Measurements from ENCODE around the gene SENP6. TPM values are rescaled to one million over a fixed set of nuclear protein-coding genes. Genes with fewer than 3 reads are reported as not detected.
"Not testable (repeated sequence)": the region's sequence is repeated elsewhere in the genome, so short reads cannot be mapped to it uniquely, and the experiment has no call there.

Gene SENP6
- total RNA-seq, 2 donors from 2014 or later, result 71.5 to 99.5 TPM

DNA sequence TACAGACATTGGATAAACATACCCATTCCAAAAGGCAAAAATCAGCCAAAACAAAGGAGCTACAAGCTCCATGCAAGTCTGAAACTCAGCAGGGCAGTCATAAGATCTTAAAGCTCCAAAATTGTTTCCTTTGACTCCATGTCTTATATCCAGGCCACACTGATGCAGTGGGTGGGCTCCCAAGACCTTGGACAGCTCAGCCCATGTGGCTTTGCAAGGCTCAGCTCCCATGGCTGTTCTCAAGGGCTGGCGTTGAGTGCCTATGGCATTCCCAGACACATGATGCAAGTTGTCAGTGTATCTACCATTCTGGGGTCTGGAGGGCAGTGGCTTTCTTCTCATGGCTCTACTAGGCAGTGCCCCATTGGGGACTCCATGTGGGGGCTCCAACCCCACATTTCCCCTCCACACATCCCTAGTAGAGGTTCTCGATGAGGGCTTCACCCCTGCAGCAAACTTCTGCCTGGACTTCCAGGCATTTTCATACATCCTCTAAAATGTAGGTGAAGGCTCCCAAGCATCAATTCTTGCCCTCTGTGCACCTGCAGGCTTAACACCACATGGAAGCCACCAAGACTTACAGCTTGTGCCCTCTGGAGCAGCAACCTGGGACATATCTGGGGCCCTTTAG lies 35.4 kb upstream of the SENP6 start:
- H3K4me1 ChIP-seq (replicated peaks), result no peaks in the 10 kb centered on the region
- intact Hi-C loops (cut with DNase I), result no loop called here
- DNase-seq (ENCODE audit: low spot score), result no peak
- H3K36me3 ChIP-seq, result no peaks in the 10 kb centered on the region
- H3K9me3 ChIP-seq, result no peaks in the 10 kb centered on the region
- TF ChIP-seq, protein P1, sequence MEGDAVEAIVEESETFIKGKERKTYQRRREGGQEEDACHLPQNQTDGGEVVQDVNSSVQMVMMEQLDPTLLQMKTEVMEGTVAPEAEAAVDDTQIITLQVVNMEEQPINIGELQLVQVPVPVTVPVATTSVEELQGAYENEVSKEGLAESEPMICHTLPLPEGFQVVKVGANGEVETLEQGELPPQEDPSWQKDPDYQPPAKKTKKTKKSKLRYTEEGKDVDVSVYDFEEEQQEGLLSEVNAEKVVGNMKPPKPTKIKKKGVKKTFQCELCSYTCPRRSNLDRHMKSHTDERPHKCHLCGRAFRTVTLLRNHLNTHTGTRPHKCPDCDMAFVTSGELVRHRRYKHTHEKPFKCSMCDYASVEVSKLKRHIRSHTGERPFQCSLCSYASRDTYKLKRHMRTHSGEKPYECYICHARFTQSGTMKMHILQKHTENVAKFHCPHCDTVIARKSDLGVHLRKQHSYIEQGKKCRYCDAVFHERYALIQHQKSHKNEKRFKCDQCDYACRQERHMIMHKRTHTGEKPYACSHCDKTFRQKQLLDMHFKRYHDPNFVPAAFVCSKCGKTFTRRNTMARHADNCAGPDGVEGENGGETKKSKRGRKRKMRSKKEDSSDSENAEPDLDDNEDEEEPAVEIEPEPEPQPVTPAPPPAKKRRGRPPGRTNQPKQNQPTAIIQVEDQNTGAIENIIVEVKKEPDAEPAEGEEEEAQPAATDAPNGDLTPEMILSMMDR (IDR thresholded peaks at IDR 0.05), result no peak
- TF ChIP-seq POLR2A (IDR thresholded peaks at IDR 0.05), result no peak
- TF ChIP-seq POLR2AphosphoS5 (IDR thresholded peaks at IDR 0.05), result no peak
- no peaks in the 10 kb centered on the region for H3K27me3 ChIP-seq (replicated peaks; ENCODE audit: insufficient read depth)
- WGBS, result 94% methylated on average over 2 of the region's 2 CpGs
- no peak overlapping the region for H3K4me3 ChIP-seq
- H3K27ac ChIP-seq, result no peak overlapping the region

DNA sequence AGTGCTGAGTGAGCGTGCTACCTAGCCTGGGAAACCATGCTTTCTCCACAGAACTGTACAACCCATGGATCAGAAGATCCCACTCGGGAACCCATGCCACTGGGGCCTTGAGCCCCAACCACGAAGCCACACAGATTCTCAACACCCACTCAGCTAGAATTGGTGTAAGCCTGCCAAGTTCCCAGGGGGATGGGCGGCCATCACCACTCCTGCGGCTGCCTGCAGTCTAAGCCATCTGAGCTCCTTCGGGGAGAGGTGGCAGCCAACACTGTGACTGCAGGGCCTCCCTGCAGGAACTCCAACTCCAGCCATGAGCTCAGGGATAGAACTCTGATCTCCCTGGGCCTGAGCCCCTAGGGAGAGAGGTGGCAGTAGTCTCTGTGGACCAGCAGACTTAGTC lies 33.6 kb upstream of the SENP6 start:
- no peak overlapping the region for H3K4me3 ChIP-seq

DNA sequence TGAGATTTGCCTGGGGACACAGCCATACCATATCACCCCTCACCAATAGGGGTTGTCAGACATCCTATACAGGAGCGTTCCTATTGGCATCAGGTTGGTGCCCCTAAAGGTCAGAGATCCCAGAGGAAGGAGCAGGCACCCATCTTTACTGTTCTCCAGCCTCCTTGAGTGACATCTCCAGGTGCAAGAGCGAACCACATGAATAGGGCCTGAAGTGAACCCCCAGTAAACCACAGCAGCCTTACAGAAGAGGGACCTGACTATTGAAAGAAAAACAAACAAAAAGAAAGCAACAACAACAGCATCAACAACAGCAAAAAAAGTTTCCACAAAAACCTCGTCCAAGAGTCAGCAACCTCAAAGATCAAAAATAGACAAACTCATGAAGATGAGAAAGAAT lies 32.7 kb upstream of the SENP6 start:
- intact Hi-C loops (cut with DNase I), result no loop called here
- TF ChIP-seq POLR2A (IDR thresholded peaks at IDR 0.05) (no peak), POLR2AphosphoS5 (IDR thresholded peaks at IDR 0.05) (no peak)
- TF ChIP-seq, protein P1 (IDR thresholded peaks at IDR 0.05), result no peak

More for the DNA sequence above, 33.6 kb upstream of the SENP6 start:
- intact Hi-C loops (cut with DNase I), result no loop called here
- Histone ChIP-seq H3K27ac (no peak overlapping the region), H3K36me3 (no peaks in the 10 kb centered on the region), H3K27me3 (replicated peaks; ENCODE audit: insufficient read depth) (no peaks in the 10 kb centered on the region), H3K9me3 (no peaks in the 10 kb centered on the region), H3K4me1 (replicated peaks) (no peaks in the 10 kb centered on the region)
- WGBS, result 92% methylated on average over 6 of the region's 6 CpGs
- TF ChIP-seq, protein P1 (IDR thresholded peaks at IDR 0.05), result no peak
- no peak for TF ChIP-seq POLR2A (IDR thresholded peaks at IDR 0.05)
- no peak for TF ChIP-seq POLR2AphosphoS5 (IDR thresholded peaks at IDR 0.05)
- no peak for DNase-seq (ENCODE audit: low spot score)

DNA sequence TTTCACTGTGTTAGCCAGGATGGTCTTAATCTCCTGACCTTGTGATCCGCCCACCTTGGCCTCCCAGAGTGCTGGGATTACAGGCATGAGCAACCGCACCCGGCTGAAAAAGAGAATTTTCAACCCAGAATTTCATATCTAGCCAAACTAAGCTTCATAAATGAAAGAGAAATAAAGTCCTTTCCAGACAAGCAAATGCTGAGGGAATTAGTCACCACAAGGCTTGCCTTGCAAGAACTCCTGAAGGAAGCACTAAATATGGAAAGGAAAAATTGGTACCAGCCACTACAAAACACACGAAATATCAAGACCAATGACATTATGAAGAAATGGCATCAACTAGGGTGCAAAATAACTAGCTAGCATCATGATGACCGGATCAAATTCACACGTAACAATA lies 31.0 kb upstream of the SENP6 start:
- intact Hi-C loops (cut with DNase I); DNase-seq (ENCODE audit: low spot score); H3K36me3 ChIP-seq; H3K27ac ChIP-seq; H3K4me1 ChIP-seq (replicated peaks); H3K9me3 ChIP-seq; H3K27me3 ChIP-seq (replicated peaks; ENCODE audit: insufficient read depth); H3K4me3 ChIP-seq: not testable (repeated sequence)
- WGBS, result 93% methylated on average over 6 of the region's 6 CpGs

More for the DNA sequence above, 32.7 kb upstream of the SENP6 start:
- no peak overlapping the region for H3K4me3 ChIP-seq
- H3K36me3 ChIP-seq, result no peaks in the 10 kb centered on the region
- no peaks in the 10 kb centered on the region for H3K9me3 ChIP-seq
- 66% methylated on average over 3 of the region's 3 CpGs for WGBS
- H3K4me1 ChIP-seq (replicated peaks), result no peaks in the 10 kb centered on the region
- no peak overlapping the region for H3K27ac ChIP-seq
- H3K27me3 ChIP-seq (replicated peaks; ENCODE audit: insufficient read depth), result no peaks in the 10 kb centered on the region
- no peak for DNase-seq (ENCODE audit: low spot score)

DNA sequence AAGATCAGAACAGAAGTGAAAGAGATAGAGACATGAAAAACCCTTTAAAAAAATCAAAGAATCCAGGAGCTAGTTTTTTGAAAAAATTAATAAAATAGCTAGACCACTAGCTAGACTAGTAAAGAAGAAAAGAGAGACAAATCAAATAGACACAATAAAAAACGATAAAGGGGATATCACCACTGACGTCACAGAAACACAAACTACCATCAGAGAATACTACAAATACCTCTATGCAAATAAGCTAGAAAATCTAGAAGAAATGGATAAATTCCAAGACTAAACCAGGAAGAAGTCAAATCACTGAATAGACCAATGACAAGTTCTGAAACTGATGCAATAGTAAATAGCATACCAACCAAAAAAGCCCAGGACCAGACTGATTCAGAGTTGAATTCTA lies 29.6 kb upstream of the SENP6 start:
- WGBS, result 81% methylated on average over 2 of the region's 2 CpGs
- Histone ChIP-seq H3K27ac (no peak overlapping the region), H3K36me3 (no peaks in the 10 kb centered on the region), H3K27me3 (replicated peaks; ENCODE audit: insufficient read depth) (no peaks in the 10 kb centered on the region), H3K4me3 (no peak overlapping the region), H3K4me1 (replicated peaks) (no peaks in the 10 kb centered on the region), H3K9me3 (no peaks in the 10 kb centered on the region)
- TF ChIP-seq, protein P1 (IDR thresholded peaks at IDR 0.05), result no peak
- no peak for TF ChIP-seq POLR2A (IDR thresholded peaks at IDR 0.05)
- no peak for TF ChIP-seq POLR2AphosphoS5 (IDR thresholded peaks at IDR 0.05)
- intact Hi-C loops (cut with DNase I), result no loop called here
- DNase-seq (ENCODE audit: low spot score), result no peak

Measured in prostate gland (tissue), 2 donors.